ENCODE data around the gene FST. TPM values are rescaled to one million over a fixed set of nuclear protein-coding genes. Genes with fewer than 3 reads are reported as not detected.

Gene FST
- total RNA-seq, 1 experiment from 2014 or later = not detected

DNA sequence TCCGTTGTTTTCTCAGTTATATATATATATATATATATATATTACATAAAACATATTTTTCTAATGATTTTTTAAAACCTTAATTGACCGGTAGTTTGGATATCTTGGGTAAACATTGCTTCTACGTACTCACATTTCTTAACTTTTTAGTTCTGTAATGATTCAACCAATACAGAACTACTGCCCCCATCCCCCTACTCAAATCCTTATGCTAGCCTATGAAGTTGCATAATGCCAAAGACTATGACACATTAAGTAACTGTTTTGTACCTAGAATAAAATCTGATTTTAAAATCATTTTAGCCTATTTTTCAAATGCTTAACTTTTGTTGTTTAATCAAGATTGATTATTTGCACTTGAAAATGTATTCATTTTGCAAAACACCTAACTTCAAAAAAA is 4.4 kb upstream of the FST start:
- intact Hi-C loops (cut with micrococcal nuclease; ENCODE audit: unreplicated experiment) = loop anchor here (5.0 kb wide), 2 partner anchors 516 to 741 kb away; no protein-coding TSS in a partner anchor
- Histone ChIP-seq H3K36me3 (ENCODE audit: insufficient read depth, low read length, poor library complexity, severe bottlenecking) (no peaks in the 10 kb centered on the region), H3K9me3 (ENCODE audit: low read depth, low read length, poor library complexity, severe bottlenecking) (no peaks in the 10 kb centered on the region), H3K27ac (ENCODE audit: low read depth, low read length, poor library complexity, severe bottlenecking) (no peak overlapping the region), H3K4me3 (ENCODE audit: low read depth, low read length, poor library complexity, severe bottlenecking) (no peak overlapping the region), H3K27me3 (replicated peaks; ENCODE audit: insufficient read depth, low read depth, low read length, poor library complexity) (peaks cover 30% of the 10 kb centered on the region), H3K4me1 (ENCODE audit: insufficient read depth, low read length, poor library complexity, severe bottlenecking) (no peaks in the 10 kb centered on the region)
- ChIA-PET CTCF (interaction anchor here (0.6 kb wide), 1 partner anchor 580 kb away, joined by 4 read pairs; no protein-coding TSS in a partner anchor), POLR2A (ENCODE audit: low non-redundant PET) (no interaction called here)
- BruUV-seq (replicated peaks) = no TSS peak
- TF ChIP-seq, protein P1, sequence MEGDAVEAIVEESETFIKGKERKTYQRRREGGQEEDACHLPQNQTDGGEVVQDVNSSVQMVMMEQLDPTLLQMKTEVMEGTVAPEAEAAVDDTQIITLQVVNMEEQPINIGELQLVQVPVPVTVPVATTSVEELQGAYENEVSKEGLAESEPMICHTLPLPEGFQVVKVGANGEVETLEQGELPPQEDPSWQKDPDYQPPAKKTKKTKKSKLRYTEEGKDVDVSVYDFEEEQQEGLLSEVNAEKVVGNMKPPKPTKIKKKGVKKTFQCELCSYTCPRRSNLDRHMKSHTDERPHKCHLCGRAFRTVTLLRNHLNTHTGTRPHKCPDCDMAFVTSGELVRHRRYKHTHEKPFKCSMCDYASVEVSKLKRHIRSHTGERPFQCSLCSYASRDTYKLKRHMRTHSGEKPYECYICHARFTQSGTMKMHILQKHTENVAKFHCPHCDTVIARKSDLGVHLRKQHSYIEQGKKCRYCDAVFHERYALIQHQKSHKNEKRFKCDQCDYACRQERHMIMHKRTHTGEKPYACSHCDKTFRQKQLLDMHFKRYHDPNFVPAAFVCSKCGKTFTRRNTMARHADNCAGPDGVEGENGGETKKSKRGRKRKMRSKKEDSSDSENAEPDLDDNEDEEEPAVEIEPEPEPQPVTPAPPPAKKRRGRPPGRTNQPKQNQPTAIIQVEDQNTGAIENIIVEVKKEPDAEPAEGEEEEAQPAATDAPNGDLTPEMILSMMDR (conservative IDR thresholded peaks at IDR 0.05; ENCODE audit: low read depth, low read length) = no peak
- no peak for TF ChIP-seq EZH2 (IDR thresholded peaks at IDR 0.05; ENCODE audit: borderline replicate concordance, low read depth, low read length, poor library complexity, severe bottlenecking)
- DNase-seq (ENCODE audit: low spot score) = no peak

DNA sequence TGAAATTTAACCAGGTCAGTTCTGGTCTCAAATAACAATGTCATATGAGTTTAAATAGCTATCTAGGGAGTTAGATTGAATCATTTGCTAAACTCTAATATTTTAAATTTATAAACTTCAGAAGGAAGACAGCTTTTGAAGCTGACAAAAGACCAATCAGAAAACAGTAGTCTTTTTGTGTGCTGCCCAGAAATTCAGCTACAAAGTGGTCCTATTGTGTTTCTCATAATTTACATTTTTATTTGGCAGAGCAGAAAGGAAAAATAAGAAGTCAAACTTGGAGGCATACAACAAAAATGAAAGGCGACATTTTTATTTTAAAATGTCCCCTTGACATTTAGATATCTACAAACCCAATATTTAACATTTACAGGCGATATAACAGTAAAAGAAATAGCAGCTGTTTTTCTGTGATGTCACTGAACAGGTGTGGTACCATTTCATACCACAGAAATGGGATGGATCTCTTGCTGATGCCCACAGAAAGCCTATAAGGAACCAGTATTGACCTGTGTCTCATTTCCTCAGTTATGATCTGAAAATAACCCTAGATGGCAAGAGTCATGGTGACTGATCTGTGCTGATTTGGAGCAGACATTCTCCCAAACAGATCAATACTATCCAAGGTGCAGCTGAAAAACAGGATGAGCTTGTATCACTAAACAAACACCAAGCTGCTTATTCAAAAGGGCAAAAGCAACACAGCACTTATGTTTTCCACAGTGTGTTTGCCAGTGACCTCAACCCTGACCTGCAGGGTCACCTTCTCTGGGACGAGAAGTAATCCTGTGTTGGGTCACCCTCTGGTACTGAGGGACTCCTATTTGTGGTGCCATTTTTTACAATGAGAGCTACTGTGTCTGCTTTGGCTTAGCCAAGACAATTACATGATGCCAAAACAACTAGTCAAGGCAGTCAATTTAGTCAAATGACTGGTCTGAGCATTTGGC is 3.6 kb upstream of the FST start:
- H3K9me3 ChIP-seq (ENCODE audit: low read depth, low read length, poor library complexity, severe bottlenecking) = no peaks in the 10 kb centered on the region
- BruUV-seq (replicated peaks) = no TSS peak
- ChIA-PET POLR2A (ENCODE audit: low non-redundant PET) (no interaction called here), CTCF (no interaction called here)
- H3K27ac ChIP-seq (ENCODE audit: low read depth, low read length, poor library complexity, severe bottlenecking) = no peak overlapping the region
- peaks cover 5% of the 10 kb centered on the region for H3K4me1 ChIP-seq (ENCODE audit: insufficient read depth, low read length, poor library complexity, severe bottlenecking)
- H3K36me3 ChIP-seq (ENCODE audit: insufficient read depth, low read length, poor library complexity, severe bottlenecking) = no peaks in the 10 kb centered on the region
- no peak overlapping the region for H3K4me3 ChIP-seq (ENCODE audit: low read depth, low read length, poor library complexity, severe bottlenecking)
- TF ChIP-seq EZH2 (IDR thresholded peaks at IDR 0.05; ENCODE audit: borderline replicate concordance, low read depth, low read length, poor library complexity, severe bottlenecking) = no peak
- TF ChIP-seq, protein P1 (conservative IDR thresholded peaks at IDR 0.05; ENCODE audit: low read depth, low read length) = no peak
- intact Hi-C loops (cut with micrococcal nuclease; ENCODE audit: unreplicated experiment) = loop anchor here (5.0 kb wide), 2 partner anchors 515 to 740 kb away; no protein-coding TSS in a partner anchor
- DNase-seq (ENCODE audit: low spot score) = no peak
- H3K27me3 ChIP-seq (replicated peaks; ENCODE audit: insufficient read depth, low read depth, low read length, poor library complexity) = peaks cover 38% of the 10 kb centered on the region

DNA sequence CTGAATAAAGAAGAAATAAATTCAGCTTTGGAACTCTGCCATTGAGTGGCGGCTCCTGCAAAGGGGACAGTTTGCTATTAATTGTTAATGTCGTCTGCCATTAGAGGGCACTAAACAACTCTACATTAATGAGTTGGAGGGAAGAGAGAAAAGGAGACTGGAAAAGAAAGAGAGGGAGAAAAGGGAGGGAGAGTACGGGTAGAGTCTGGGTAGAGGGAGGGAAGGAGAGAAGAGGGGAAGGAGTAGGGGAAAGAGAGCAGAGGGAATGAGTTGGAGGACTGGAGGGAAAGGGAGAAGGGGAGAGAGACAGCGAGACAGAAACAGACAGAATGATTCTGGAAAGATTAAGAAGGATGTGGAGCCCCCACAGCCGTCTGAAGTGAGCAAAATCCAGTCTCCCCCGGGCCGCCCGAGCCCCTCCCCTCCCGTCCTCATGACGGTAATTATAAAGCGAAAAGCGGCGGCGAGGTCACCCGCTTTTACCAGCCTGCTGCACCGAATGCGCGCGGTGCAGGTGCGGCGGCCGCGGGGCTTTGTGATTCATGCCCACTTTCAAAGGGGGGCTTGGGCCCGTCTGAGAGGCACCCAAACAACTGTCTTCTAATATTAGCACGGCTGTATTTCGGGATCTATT is 1.9 kb upstream of the FST start:
- intact Hi-C loops (cut with micrococcal nuclease; ENCODE audit: unreplicated experiment) = loop anchor here (5.0 kb wide), 2 partner anchors 514 to 739 kb away; no protein-coding TSS in a partner anchor
- Histone ChIP-seq H3K27me3 (replicated peaks; ENCODE audit: insufficient read depth, low read depth, low read length, poor library complexity) (peaks cover 55% of the 10 kb centered on the region), H3K4me3 (ENCODE audit: low read depth, low read length, poor library complexity, severe bottlenecking) (peak overlapping the region; percentile 45), H3K4me1 (ENCODE audit: insufficient read depth, low read length, poor library complexity, severe bottlenecking) (peaks cover 5% of the 10 kb centered on the region), H3K9me3 (ENCODE audit: low read depth, low read length, poor library complexity, severe bottlenecking) (no peaks in the 10 kb centered on the region), H3K36me3 (ENCODE audit: insufficient read depth, low read length, poor library complexity, severe bottlenecking) (no peaks in the 10 kb centered on the region), H3K27ac (ENCODE audit: low read depth, low read length, poor library complexity, severe bottlenecking) (no peak overlapping the region)
- ChIA-PET CTCF (interaction anchor here (0.7 to 0.8 kb wide), 3 partner anchors 31 to 751 kb away, joined by 3 to 6 read pairs (median 4); no protein-coding TSS in a partner anchor), POLR2A (ENCODE audit: low non-redundant PET) (no interaction called here)
- peak; percentile 83 for DNase-seq (ENCODE audit: low spot score)
- BruUV-seq (replicated peaks) = no TSS peak
- no peak for TF ChIP-seq EZH2 (IDR thresholded peaks at IDR 0.05; ENCODE audit: borderline replicate concordance, low read depth, low read length, poor library complexity, severe bottlenecking)
- TF ChIP-seq, protein P1 (conservative IDR thresholded peaks at IDR 0.05; ENCODE audit: low read depth, low read length) = peak; percentile 73

Measured in A673 (cell line).